GM19397 (cell line): ENCODE data around the gene HFE.
A peak's percentile ranks its signal among the peaks of the same experiment; 100 is the strongest.
"Not testable (repeated sequence)": the region's sequence is repeated elsewhere in the genome, so short reads cannot be mapped to it uniquely, and the experiment has no call there.

Source experiments
- ATAC-seq: cut with Tn5 transposase; IDR thresholded peaks from one replicate; pipeline ENCODE4 v1.9.1; 2021; ENCODE audit warnings: mild to moderate bottlenecking, moderate library complexity; ENCODE audit not compliant: unreplicated experiment

HFE gene

DNA sequence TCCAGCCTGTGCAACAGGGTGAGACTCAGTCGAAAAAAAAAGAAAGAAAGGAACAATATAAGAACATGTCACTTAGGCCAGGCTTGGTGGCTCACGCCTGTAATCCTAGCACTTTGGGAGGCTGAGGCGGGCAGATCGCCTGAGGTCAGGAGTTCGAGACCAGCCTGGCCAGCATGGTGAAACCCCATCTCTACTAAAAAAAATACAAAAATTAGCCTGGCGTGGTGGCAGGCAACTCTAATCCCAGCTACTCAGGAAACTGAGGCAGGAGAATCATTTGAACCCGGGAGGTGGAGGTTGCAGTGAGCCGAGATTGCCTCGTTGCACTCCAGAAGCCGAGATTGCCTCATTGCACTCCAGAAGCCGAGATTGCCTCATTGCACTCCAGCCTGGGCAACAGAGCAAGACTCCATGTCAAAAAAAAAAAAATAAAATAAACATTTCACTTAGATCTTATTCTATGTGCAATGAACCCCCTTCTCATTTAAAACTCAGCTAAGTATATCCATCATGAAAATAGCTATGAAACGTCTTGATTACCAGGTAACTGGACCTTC, 28.7 kb upstream of the HFE start:
- ATAC-seq, result not testable (repeated sequence)

DNA sequence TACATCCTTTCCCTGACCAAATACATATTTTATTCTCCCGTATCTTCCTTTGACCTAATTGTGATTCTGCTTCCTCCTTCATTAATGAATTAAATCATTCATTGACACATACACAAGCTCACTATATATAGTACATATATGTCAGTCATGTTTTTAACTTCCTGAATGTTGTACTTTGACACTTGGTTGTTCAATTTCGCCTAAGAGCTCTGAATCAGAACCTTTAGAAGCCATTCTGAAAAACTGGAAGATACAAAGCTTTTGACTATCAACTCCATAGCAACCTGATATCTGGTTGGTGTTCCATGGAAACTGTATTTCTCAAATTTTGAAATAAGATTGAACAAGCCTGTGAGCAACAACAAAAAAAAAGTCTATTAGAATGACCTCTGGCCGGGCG, 27.3 kb upstream of the HFE start:
- ATAC-seq, result no peak

- no peak for ATAC-seq
These were observed 22.5 kb upstream of the HFE start for GRCh38 chr6:26064619-26065257.

DNA sequence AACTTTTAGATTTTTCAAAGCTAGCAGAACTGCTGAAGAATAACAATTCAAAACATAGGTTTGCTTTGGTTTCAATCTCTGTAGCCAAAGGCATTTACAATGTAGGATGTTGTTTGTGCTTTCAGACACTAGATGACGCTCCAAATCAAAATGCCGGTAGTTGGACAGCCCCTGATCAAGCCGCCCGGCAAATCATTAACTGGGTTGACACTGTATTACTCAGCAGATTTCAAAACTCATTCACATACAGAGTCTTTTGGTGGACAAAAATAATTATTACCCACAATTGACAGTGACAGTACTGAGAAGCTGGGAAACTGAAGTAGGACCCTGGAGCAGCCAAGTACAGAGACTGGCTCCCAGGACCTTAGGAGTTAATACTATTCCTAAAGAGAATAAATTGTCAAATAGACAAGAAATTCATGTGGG, 21.3 kb upstream of the HFE start:
- peak; percentile 89 for ATAC-seq

DNA sequence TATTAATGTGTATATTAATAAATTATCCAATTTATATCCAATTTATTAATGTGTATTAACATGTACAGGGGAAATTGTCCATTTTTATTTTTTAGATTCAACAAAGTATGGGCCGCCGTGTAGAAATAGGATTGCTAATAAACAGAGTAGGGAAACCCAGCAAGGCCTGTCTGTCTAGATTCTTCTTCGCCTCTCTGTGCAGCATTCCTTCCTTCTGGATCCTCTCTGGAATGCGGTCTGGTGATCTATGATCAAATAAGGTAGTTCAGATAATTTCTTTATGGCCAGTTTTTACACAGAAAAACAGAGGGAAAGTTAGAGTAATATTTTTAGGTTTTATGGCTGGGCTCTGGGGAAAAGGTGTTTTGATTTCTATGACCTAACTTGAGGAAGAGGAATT, 19.9 kb upstream of the HFE start:
- ATAC-seq, result no peak

- no peak for ATAC-seq
These were observed 19.2 kb upstream of the HFE start for GRCh38 chr6:26068036-26068435.

- no peak for ATAC-seq
These were observed 16.1 kb upstream of the HFE start for GRCh38 chr6:26071135-26071534.

GRCh38 chr6:26075063-26075717, 12.0 kb upstream of the HFE start:
- ATAC-seq, result no peak

DNA sequence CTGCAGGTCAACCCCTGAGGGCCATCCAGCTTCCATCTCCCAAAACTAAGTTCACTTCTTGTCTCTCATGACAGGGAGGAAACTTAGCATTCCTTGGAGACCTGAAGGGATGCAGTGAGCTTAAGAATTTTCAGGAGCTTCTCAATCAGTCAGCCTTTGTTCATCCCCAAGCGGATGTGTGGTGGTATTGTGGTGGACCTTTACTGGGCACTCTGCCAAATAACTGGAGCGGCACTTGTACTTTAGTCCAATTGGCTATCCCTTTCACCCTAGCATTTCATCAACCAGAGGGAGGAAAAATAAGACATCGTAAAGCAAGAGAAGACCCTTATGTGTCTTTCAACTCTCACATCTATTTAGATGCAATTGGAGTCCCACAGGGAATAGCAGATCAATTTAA, 9.2 kb upstream of the HFE start:
- not testable (repeated sequence) for ATAC-seq

- not testable (repeated sequence) for ATAC-seq
These were observed 6.1 kb upstream of the HFE start for GRCh38 chr6:26081096-26081495.

GRCh38 chr6:26086211-26086610, 1.0 kb upstream of the HFE start:
- ATAC-seq, result no peak

DNA sequence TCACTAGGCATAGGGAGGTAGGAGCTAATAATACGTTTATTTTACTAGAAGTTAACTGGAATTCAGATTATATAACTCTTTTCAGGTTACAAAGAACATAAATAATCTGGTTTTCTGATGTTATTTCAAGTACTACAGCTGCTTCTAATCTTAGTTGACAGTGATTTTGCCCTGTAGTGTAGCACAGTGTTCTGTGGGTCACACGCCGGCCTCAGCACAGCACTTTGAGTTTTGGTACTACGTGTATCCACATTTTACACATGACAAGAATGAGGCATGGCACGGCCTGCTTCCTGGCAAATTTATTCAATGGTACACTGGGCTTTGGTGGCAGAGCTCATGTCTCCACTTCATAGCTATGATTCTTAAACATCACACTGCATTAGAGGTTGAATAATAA, 1.1 kb downstream of the HFE start:
- ATAC-seq, result no peak

- ATAC-seq, result no peak
These were observed 2.0 kb downstream of the HFE start for GRCh38 chr6:26089272-26089671.

GRCh38 chr6:26092443-26092842, 5.2 kb downstream of the HFE start:
- ATAC-seq, result no peak

DNA sequence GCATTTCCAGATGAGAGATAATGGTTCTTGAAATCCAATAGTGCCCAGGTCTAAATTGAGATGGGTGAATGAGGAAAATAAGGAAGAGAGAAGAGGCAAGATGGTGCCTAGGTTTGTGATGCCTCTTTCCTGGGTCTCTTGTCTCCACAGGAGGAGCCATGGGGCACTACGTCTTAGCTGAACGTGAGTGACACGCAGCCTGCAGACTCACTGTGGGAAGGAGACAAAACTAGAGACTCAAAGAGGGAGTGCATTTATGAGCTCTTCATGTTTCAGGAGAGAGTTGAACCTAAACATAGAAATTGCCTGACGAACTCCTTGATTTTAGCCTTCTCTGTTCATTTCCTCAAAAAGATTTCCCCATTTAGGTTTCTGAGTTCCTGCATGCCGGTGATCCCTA, 6.8 kb downstream of the HFE start:
- no peak for ATAC-seq

DNA sequence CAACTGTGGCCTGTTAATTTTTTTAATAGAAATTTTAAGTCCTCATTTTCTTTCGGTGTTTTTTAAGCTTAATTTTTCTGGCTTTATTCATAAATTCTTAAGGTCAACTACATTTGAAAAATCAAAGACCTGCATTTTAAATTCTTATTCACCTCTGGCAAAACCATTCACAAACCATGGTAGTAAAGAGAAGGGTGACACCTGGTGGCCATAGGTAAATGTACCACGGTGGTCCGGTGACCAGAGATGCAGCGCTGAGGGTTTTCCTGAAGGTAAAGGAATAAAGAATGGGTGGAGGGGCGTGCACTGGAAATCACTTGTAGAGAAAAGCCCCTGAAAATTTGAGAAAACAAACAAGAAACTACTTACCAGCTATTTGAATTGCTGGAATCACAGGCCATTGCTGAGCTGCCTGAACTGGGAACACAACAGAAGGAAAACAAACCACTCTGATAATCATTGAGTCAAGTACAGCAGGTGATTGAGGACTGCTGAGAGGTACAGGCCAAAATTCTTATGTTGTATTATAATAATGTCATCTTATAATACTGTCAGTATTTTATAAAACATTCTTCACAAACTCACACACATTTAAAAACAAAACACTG, 10.1 kb downstream of the HFE start:
- no peak for ATAC-seq

DNA sequence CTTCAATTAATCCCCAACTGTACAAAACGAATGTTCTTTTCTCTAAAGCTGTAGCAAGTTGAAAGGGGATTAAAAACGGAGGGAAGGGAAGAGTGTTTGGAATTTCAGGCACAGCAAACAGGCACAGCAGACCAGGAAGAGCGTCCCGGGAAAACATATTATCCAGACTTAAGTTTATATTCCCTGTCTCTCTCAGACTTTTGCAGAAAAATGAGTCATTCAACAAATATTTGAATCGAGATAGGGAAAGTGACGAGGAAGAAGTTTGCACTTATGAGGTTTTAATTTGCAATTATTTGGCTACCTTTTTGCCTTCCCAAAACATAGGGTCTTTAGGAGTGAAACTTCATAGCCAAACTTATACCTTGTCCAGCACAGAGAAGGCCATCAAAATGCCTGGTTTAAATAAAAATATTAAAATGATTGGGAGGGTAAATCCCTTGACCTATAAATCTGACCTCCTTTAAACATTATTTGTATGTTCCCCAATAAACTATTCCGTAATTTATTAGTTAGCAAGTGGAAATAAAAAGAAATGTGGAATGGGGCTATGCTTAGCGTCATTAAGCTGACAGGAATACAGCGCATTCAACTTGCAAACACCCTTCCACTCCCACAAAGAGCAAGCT, 16.0 kb downstream of the HFE start:
- ATAC-seq, result peak; percentile 46

DNA sequence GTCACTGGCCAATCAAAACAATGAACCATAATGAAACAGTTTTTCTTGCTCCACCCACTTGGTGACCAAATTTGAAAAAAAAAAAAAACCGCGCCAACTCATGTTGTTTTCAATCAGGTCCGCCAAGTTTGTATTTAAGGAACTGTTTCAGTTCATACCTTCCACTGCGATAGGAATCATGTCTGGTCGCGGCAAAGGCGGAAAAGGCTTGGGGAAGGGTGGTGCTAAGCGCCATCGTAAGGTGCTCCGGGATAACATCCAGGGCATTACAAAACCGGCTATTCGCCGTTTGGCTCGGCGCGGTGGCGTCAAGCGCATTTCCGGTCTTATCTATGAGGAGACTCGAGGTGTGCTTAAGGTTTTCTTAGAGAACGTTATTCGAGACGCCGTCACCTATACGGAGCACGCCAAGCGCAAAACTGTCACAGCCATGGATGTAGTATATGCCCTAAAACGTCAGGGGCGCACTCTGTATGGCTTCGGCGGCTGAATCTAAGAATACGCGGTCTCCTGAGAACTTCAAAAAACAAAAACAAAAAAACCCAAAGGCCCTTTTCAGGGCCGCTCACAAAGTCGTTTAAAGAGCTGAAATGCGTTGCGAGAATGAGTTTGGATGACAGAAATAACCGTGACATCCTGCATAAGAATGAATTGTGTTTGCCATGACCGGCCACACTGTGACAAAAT, 16.7 kb downstream of the HFE start:
- peak; percentile 89 for ATAC-seq

DNA sequence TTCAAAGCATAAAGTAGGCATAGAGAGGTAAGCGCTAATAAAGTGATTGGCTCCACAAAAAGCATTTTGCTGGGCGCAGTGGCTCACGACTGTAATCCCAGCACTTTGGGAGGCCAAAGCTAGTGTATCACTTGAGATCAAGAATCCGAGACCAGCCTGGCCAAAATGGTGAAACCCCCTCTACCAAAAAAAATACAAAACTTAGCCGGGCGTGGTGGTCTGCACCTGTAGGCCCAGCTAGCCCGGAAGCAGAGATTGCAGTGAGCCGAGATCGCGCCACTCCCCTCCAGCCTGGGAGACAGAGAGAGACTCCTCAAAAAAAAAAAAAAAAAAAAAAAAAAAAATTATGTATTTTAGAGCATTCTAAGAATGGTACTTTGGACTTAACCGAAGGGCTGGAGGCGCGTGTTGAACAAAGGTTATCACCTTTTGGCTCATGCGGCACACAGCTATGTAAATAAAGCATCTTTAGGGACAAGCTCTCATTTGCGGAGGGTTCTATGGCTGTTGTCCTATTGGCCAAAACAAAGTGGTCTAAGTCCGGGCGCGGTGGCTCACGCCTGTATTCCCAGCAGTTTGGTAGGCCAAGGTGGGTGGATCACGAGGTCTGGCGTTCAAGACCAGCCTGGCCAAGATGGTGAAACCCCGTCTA, 17.4 kb downstream of the HFE start:
- ATAC-seq, result peak; percentile 25

DNA sequence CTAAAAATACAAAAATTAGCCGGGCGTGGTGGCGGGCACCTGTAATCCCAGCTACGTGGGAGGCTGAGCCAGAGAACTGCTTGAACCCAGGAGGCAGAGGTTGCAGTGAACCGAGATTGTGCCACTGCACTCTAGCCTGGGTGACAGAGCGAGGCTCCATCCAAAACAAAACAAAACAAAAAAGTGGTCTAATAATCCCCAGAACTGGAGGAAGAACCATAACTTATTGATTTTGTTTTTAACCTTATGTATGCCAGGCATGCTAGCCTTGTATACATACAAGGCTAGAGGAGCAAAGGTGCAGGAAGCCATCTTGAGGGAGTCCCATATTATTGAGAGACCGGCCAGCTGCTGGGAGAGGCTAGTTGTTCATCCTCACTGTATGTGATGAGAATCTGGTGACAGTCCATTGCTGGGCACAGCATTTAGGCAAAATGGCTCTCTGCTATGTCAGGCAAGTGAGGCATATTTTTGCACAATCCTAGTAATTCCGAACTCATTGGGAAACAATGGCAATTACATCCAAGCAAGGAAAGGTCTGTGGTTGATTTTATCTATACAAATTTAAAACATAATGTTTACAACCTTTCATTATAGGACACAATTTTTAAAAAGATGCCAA, 18.0 kb downstream of the HFE start:
- no peak for ATAC-seq
